AG04450 (cell line): ENCODE measurements around the gene COPS9. TPM values are rescaled to one million over a fixed set of nuclear protein-coding genes. Genes with fewer than 3 reads are reported as not detected.

Experiments used
- CTCF ChIA-PET: fragments of 300-600, 350-600 bp; formaldehyde crosslinking; extraction: SDS; loops from one replicate; lab custom pipeline; 2022; ENCODE audit warnings: antibody characterized with exemption, inconsistent platforms; lab: Charles Lee
- POLR2A ChIA-PET: fragments of 350-600 bp; formaldehyde crosslinking; extraction: SDS; loops from one replicate; lab custom pipeline; 2021; ENCODE audit warnings: antibody characterized with exemption, inconsistent platforms; lab: Yijun Ruan, JAX
- DNase-seq: peaks from one replicate; pipeline ENCODE4 v3.0.0-alpha.2; 2011; ENCODE audit warnings: low read depth, low spot score
- H3K27ac ChIP-seq: one replicate; pipeline ENCODE4 v1.5.1; 2012; ENCODE audit warnings: low read depth, low read length, control low read depth
- H3K27me3 ChIP-seq: one replicate; pipeline ENCODE4 v1.6.0; 2012; ENCODE audit warnings: low read length; ENCODE audit not compliant: control insufficient read depth, insufficient read depth
- H3K4me3 ChIP-seq: 2 replicates; pipeline ENCODE4 v1.5.1; 2011; ENCODE audit warnings: mild to moderate bottlenecking, low read depth, low read length, control low read depth
- H3K9me3 ChIP-seq: 2 replicates; pipeline ENCODE4 v1.5.1; 2012; ENCODE audit warnings: low read length; ENCODE audit not compliant: control insufficient read depth, insufficient read depth
- CTCF ChIP-seq: IDR thresholded peaks from 2 replicates; pipeline ENCODE4 v1.5.1; 2011; ENCODE audit warnings: low read depth, low read length, control low read depth, inconsistent platforms
- polyA plus RNA-seq: library from polyadenylated mRNA; depleted of rRNA; stranded (reverse); fragments of >200 nt; gene quantifications from 2 replicates; pipeline ENCODE4 v1.2.3, GENCODE V29; 2011

The COPS9 gene
- polyA plus RNA-seq, 1 experiment = 360 TPM

- CTCF ChIA-PET = interaction anchor here (0.7 to 1.0 kb wide), 2 partner anchors 26 to 63 kb away, joined by 3 read pairs; no protein-coding TSS in a partner anchor
- no peak for TF ChIP-seq CTCF
- no peak for DNase-seq
- no peak overlapping the region for H3K27ac ChIP-seq
- H3K9me3 ChIP-seq = no peaks in the 10 kb centered on the region; the same call in 1 of the 2 replicates
- H3K4me3 ChIP-seq = no peak overlapping the region
- peaks cover 23% of the 10 kb centered on the region for H3K27me3 ChIP-seq
- POLR2A ChIA-PET = no interaction called here
Observed at GRCh38 chr2:240169486-240170353, 33.6 kb upstream of the COPS9 start.

- no peak overlapping the region for H3K4me3 ChIP-seq
- no peaks in the 10 kb centered on the region; the same call in 1 of the 2 replicates for H3K9me3 ChIP-seq
- no peak for DNase-seq
- ChIA-PET CTCF (interaction anchor here (1.0 kb wide), 1 partner anchor 25 kb away, joined by 3 read pairs; no protein-coding TSS in a partner anchor), POLR2A (no interaction called here)
- peaks cover 13% of the 10 kb centered on the region for H3K27me3 ChIP-seq
- no peak for TF ChIP-seq CTCF
- H3K27ac ChIP-seq = no peak overlapping the region
Observed at GRCh38 chr2:240168546-240169361, 32.6 kb upstream of the COPS9 start.

GRCh38 chr2:240168041-240168440 is 31.9 kb upstream of the COPS9 start:
- no peaks in the 10 kb centered on the region; the same call in 1 of the 2 replicates for H3K9me3 ChIP-seq
- TF ChIP-seq CTCF = no peak
- ChIA-PET POLR2A (no interaction called here), CTCF (no interaction called here)
- no peak for DNase-seq
- H3K27me3 ChIP-seq = peaks cover 12% of the 10 kb centered on the region
- no peak overlapping the region for H3K4me3 ChIP-seq
- H3K27ac ChIP-seq = no peak overlapping the region

- POLR2A ChIA-PET = no interaction called here
- CTCF ChIA-PET = no interaction called here
- DNase-seq = no peak
- TF ChIP-seq CTCF = no peak
- Histone ChIP-seq H3K4me3 (no peak overlapping the region), H3K27me3 (peaks cover 11% of the 10 kb centered on the region), H3K27ac (no peak overlapping the region), H3K9me3 (no peaks in the 10 kb centered on the region; the same call in 1 of the 2 replicates)
Observed at GRCh38 chr2:240167588-240167880, 31.4 kb upstream of the COPS9 start.
